Stimulated activated CD4-positive, alpha-beta T cell treated with anti-CD3 and anti-CD28 coated beads, TNF-alpha, amount 100 ng/mL, for 4 hours (primary cell): ENCODE measurements around the gene ERICH6.
A peak's percentile ranks its signal among the peaks of the same experiment; 100 is the strongest.

Source experiments
- DNase-seq, 3 experiments: peaks; one replicate each; pipeline ENCODE4 v3.0.0-alpha.2; 2020; ENCODE audit warnings: low read depth in 3 of 3

The ERICH6 gene

DNA sequence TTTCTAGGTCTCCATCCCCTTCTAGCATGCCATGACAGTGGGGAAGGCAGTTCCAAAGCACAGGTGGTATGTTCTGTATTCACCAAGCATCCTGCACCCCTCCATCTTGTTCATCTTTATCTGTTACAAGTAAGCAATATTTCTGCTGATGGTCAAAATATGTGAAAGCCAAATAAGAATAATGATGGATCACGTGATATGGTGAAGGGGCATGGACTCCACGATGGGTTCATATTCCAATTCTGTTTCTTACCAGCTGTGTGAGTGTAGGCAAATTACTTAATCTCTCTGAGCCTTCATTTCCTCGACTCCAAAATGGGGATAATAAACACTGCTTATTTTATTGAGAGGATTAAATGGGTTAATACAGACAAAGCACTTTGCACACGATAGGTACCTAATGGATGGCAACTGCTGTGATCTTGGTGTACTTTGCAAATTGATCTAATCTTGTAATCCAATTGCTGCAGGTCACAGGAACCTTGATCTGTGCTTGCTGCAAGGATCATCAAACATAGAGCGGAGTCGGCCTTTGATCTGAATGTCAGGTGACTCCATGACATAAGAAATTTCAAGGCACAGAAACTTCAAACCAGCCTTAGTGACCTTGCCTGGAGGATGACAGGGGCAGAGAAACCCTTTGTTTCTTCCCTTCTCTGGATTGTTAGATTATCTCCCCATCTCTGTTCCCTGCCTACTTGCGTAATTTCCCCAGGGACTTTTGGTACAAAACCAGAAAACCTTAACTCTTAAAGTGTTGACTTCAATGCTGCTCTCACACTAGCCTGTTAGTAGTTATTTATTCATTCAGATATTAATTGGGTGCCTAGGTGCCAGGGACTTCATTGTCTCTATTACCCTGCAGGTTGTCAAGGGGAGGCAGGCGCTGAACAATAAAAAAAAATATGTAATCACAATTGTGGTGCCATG is 33.4 kb upstream of the ERICH6 start:
- DNase-seq, result no peak

DNA sequence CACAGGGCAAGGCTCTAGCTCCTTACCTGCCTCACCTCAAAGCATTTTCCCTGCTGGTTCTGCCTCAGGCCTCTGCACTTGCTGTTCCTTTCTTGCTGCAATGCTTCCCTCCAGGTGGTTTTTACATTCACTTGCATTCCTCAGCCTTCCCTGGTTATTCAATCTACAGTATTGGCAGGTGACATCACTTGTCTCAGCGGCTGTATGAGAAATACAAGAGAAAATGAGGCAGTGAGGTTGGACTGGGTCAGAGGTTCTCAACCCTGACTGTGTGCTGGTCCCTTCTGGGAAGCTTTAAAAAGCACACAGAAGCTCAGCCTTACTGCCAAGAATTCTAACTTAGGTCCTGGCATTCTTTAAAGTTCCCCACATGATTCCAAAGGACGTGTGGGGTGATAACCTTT is 32.6 kb upstream of the ERICH6 start:
- no peak for DNase-seq

DNA sequence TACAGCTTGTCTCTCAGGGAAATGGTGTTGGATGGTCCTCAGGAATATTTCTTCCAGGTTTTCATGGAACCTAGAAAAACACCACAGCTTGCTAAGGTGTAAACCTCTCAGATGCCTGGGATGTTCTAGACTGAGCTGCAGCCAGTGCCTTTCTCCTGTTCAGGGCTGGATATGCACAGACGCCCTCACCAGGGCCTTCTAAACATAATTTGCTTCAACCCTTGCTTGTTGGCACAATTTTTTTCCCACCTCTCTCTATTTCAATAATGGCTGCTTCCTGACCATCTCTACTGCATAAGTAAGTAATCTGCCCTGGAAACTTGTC is 31.0 kb upstream of the ERICH6 start:
- no peak for DNase-seq

DNA sequence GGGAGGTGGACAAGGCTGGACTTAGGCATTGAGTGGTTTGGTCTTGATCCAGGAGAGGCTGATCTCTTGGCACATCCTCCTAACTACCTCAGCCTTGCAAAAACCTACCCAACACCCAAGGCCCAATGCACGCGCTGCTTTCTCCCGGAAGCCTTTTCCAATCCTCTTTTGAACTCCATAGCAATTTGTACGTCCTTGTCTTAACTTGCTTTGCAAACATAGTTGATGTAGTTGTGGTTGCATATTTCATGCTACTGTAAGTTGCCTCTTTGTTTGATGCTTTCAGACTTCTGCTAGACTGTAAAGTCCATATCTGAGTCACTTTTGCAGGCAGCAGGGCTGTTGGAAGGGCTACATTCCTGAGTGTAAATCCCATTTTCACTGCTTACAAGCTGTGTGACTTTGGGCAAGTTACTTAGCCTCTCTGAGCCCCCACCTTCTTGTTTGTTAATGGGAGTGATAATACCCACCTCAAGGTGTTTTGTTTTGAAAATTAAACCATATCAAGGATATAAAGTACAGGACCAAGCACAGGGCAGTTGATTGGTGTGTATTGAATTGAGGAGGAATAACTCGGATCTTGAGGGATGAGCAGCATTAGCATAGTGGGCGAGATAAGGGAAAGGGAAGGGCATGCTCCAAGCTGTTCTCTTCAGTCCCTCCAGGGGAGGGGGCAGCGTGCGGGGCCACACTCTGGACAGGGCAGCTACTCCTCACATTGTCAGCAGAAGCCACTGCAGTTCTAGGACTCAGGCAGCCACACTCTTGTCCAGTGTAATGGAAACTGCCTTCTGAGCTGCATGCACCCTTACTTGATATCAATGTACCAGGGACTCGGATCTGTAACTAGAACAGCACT is 30.4 kb upstream of the ERICH6 start:
- DNase-seq, result no peak

GRCh38 chr3:150733373-150733935 is 29.7 kb upstream of the ERICH6 start:
- no peak for DNase-seq

DNA sequence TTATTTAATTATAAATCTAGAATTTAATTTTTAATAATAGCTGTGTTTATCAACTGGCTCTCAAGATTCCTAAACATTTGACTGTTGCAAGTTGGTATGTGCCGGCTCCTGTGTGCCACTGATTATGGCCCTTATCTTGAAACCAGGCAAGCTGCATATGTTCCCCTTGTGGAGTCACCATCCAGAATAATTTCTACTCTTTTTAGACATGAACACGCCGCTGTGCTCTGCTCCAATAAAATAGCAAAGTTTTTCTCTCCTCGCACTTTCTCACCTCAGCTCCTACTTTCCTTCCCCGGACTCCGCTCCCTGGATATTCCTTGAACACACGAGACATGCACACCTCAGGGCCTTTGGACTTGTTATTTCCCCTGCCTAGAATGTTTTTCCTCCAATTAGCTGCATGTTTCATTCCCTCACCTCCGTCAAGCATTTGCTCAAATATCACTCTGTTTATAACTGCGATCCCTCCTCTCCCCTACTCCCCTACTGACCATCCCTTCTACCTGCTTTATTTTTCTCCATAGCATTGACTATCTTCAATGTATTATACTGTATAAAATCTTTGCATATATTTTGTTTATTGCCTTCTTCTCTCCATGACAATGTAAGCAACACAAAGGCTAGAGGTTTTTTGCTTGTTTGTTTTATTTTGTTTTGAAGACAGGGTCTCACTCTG is 26.1 kb upstream of the ERICH6 start:
- no peak for DNase-seq

DNA sequence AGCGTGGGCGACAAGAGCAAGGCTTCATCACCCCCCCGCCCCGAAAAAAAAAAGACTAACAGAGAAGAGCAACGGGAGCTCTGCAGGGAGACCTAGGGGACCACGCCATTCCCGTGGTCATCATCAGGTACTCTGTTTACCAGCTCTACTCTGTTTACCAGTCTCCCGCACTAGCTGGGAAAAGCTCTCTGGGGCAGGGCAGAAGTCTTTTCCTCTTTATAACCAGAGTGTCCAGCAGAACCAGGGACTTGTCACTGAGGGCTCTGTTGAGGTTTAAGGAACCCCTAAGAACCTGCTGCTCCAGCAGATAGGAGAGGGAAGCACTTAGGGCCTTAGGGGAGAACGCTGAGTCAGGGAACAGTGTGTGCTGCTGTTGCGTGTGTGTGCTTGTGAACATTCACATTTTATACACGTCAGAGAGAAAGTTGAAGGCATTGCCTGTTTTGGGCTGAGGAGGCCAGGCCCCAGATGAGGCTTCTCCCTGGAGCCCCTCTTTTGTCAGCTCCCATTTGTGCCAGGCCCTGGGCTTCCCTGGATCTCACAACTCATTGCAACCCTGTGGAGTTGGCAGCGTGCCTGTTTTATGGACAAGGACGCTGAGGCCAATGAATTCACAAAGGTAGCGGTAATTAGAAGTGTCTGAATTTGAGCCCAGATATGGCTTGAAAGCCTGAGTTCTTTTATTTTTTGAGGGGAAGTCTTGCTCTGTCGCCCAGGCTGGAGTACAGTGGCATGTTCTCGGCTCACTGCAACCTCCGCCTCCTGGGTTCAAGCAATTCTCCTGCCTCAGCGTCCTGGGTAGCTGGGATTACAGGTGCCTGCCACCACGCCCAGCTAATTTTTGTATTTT is 24.2 kb upstream of the ERICH6 start:
- no peak for DNase-seq

GRCh38 chr3:150725548-150725947 is 21.8 kb upstream of the ERICH6 start:
- DNase-seq, result no peak

DNA sequence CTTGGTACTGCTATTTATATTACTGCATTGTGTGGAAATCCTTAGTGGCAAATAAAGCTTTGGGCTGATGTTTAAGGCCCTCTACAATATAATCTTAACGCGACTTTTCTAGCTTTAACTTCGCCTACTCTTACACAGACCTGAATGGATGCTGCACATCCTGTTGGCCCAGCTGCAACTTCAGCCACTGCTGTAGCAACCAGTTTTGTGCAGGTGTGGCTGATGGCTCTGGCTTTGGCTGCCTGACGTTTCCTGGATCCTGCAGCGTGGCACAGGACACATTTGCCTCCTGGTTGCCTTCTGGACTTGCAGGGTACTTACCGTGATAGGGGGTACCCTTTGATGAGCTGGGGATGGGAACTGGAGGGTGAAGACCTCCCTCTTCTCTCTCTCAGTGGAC is 20.2 kb upstream of the ERICH6 start:
- DNase-seq, result no peak

DNA sequence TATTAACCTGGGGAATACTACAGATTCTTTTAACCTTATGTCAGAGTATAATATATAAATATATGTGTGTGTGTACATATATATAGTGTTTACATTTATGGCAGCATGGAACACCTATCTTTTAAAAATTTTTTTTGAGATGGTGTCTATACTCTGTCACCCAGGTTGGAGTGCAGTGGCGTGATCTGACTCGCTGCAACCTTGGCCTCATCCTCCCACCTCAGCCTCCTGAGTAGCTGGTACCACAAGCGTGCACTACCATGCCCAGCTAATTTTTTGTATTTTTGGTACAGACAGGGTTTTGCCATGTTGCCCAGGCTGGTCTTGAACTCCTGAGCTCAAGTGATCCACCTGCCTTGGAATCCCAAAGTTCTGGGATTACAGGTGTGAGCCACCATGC is 18.5 kb upstream of the ERICH6 start:
- DNase-seq, result no peak

DNA sequence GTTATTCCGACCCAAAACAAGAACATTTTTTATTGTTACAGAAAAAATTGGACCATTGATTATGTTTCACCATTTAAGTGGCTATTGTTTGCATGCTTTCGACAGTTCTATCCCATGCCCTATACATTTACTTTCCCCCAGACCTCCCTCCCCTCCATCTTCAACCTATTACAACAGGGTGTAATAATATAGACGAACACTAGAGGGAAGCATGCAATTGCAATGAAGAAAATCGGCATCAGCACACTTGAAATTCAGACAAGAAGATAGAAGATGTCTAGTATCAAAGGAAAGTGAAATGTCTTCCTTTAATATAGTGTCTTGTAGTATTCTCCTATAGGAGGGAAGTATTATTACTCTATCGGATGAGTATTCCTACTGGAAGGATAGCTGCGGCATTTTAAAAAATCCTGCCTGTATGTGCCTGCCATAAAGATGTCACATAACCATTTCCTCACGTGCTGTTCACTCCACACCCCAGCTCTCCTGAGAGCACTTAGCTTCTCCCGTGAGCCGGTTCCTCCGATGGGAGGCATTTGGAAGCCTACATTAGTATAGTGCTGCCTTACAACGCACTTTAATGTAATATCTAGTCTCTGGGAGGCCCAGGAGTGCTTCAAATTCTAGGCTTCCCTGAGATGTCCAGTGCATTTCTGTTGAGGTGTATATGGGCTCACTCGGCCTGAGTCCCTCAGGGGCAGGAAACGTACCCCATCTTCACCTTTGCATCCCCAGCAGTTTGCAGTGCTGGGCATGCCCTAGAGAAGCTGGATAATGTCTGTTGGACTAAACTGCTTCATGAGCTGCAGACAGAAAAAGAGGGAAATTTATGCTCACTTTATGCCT is 17.8 kb upstream of the ERICH6 start:
- DNase-seq, result no peak

GRCh38 chr3:150720444-150720843 is 16.7 kb upstream of the ERICH6 start:
- DNase-seq, result no peak

- no peak for DNase-seq
These were observed 6.4 kb upstream of the ERICH6 start for GRCh38 chr3:150710097-150710496.

DNA sequence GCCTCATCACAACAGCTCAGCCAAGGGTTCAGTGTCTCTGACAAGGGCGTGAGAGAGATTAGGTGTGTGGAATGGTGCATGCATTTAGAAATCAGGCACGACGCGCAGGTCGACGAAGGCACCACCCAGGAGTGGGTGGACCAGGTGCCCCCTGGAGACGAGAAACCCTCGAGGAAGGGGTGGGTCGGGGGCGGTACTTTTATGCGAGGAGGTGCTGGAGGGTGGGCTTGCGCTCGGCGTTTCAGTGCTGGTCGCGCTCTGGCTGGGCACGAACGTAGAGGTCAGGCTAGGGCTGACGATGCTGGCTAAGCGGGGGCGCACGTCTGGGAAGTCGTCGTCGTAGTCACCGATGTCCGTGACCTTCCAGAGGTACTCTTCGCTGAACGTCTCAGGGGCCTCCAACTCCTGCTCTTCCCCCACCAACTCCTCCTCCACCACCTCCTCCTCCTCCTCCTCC is 393 bp downstream of the ERICH6 start:
- DNase-seq, result peak in 2 of 3 experiments; percentile 14 to 26

DNA sequence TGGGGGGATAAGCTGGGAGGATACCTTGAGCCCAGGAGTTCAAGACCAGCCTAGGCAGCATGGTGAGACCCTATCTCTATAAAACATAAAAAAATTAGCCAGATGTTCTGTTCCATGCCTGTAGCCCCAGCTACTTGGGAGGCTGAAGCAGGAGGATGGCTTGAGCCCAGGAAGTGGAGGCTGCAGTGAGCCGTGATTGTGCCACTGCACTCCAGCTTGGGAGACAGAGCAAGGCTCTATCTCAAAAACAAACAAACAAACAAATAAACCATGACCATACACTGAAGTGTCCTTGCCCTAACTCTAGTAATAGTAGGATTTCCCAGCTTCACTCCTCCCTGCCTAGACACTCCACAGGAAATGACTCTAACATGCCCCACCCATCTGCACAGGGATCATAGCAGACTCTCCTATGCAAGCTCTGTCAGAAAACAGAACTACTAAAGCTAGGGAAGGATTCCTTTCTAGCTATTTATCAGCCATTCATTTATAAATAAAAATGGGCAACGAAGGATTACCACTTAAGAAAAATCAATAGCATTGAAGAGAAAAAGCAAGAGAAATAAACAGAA is 4.6 kb downstream of the ERICH6 start:
- DNase-seq, result no peak

- DNase-seq, result no peak
These were observed 6.1 kb downstream of the ERICH6 start for GRCh38 chr3:150697646-150698045.

DNA sequence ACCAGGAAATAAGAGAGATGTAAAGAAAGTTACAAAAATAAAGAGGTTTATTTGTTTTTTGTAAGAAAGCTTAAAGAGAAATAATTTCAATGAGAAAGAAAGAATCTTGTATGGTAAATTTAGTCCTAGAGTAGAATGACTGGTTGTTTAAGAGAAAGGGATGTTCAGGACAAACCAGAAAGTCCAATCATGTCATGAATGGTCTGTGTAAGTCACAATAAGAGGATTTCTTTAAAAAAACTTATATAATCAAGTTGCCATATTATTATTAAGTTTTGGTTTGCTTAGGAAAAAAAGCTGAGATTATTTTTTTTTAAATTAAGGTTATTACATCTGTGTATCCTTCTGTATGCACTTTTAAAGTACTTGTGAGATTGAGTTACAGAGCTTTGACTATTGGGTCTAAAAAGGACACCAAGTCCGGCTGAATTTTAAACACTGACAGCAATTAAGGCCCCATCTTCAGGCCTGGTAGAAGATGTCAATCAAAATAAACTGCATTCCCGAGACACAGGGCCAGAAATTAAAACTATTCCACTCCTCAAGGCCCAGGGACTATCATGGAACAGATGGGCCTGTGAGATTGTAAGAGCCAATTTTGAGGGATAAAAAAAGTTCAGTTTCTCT is 12.2 kb downstream of the ERICH6 start:
- DNase-seq, result no peak

GRCh38 chr3:150687613-150688012 is 16.1 kb downstream of the ERICH6 start:
- no peak for DNase-seq

GRCh38 chr3:150682824-150683223 is 20.9 kb downstream of the ERICH6 start:
- DNase-seq, result no peak
